ENCODE measurements around the gene IMPDH2.

DNA sequence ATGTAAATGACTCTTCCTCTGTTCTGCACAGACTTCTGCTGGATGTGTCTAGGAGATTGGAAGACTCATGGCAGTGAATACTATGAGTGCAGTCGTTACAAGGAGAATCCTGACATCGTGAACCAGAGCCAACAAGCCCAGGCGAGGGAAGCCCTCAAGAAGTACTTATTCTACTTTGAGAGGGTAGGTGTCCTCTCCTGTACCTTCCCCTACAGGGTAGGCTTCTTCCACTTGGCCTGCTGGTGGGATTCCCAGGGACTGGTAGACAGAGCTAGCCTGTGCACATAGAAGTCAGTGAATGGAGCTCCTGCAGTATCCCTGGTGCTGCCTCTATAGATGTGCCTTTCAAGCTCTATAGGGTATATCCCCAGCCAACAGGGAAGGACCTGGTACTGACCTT, 49.7 kb downstream of the IMPDH2 start:
- TF ChIP-seq, protein P1, sequence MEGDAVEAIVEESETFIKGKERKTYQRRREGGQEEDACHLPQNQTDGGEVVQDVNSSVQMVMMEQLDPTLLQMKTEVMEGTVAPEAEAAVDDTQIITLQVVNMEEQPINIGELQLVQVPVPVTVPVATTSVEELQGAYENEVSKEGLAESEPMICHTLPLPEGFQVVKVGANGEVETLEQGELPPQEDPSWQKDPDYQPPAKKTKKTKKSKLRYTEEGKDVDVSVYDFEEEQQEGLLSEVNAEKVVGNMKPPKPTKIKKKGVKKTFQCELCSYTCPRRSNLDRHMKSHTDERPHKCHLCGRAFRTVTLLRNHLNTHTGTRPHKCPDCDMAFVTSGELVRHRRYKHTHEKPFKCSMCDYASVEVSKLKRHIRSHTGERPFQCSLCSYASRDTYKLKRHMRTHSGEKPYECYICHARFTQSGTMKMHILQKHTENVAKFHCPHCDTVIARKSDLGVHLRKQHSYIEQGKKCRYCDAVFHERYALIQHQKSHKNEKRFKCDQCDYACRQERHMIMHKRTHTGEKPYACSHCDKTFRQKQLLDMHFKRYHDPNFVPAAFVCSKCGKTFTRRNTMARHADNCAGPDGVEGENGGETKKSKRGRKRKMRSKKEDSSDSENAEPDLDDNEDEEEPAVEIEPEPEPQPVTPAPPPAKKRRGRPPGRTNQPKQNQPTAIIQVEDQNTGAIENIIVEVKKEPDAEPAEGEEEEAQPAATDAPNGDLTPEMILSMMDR (IDR thresholded peaks at IDR 0.05; ENCODE audit: insufficient read depth, low read length) = no peak
- TF ChIP-seq POLR2AphosphoS5 (IDR thresholded peaks at IDR 0.05; ENCODE audit: low read depth) = no peak
- TF ChIP-seq, protein P2, sequence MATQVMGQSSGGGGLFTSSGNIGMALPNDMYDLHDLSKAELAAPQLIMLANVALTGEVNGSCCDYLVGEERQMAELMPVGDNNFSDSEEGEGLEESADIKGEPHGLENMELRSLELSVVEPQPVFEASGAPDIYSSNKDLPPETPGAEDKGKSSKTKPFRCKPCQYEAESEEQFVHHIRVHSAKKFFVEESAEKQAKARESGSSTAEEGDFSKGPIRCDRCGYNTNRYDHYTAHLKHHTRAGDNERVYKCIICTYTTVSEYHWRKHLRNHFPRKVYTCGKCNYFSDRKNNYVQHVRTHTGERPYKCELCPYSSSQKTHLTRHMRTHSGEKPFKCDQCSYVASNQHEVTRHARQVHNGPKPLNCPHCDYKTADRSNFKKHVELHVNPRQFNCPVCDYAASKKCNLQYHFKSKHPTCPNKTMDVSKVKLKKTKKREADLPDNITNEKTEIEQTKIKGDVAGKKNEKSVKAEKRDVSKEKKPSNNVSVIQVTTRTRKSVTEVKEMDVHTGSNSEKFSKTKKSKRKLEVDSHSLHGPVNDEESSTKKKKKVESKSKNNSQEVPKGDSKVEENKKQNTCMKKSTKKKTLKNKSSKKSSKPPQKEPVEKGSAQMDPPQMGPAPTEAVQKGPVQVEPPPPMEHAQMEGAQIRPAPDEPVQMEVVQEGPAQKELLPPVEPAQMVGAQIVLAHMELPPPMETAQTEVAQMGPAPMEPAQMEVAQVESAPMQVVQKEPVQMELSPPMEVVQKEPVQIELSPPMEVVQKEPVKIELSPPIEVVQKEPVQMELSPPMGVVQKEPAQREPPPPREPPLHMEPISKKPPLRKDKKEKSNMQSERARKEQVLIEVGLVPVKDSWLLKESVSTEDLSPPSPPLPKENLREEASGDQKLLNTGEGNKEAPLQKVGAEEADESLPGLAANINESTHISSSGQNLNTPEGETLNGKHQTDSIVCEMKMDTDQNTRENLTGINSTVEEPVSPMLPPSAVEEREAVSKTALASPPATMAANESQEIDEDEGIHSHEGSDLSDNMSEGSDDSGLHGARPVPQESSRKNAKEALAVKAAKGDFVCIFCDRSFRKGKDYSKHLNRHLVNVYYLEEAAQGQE (IDR thresholded peaks at IDR 0.05; ENCODE audit: insufficient replicate concordance, low read depth) = no peak
- no peak for TF ChIP-seq GABPA (IDR thresholded peaks at IDR 0.05; ENCODE audit: low read depth)

All from HL-60 (cell line).